HUES64 (cell line): ENCODE data around the gene LNX1.

Experiments
- H3K27ac ChIP-seq: 2 replicates; pipeline ENCODE4 v1.7.0; 2013; ENCODE audit warnings: low read depth, low read length, inconsistent platforms
- H3K27me3 ChIP-seq: 2 replicates; pipeline ENCODE4 v1.6.1; 2013; ENCODE audit warnings: mild to moderate bottlenecking, low read length; ENCODE audit not compliant: insufficient read depth
- H3K36me3 ChIP-seq: 2 replicates; pipeline ENCODE4 v1.6.1; 2013; ENCODE audit warnings: mild to moderate bottlenecking, low read length; ENCODE audit not compliant: insufficient read depth
- H3K4me1 ChIP-seq: 2 replicates; pipeline ENCODE4 v1.6.1; 2013; ENCODE audit warnings: mild to moderate bottlenecking, low read length, moderate library complexity; ENCODE audit not compliant: insufficient read depth
- H3K4me3 ChIP-seq: 2 replicates; pipeline ENCODE4 v1.5.1; 2013; ENCODE audit warnings: mild to moderate bottlenecking, low read length, moderate library complexity
- H3K9ac ChIP-seq: 2 replicates; pipeline ENCODE4 v1.6.1; 2013; ENCODE audit warnings: mild to moderate bottlenecking, low read depth, low read length
- H3K9me3 ChIP-seq: 2 replicates; pipeline ENCODE4 v1.6.1; 2013; ENCODE audit warnings: low read depth, low read length; ENCODE audit not compliant: insufficient read depth
- WGBS: fragments of 150-250, 120-280 bp; methylation state at CpG from one replicate; pipeline ENCODE4 v1.1.7; 2013; ENCODE audit warnings: missing lambda C conversion rate; 5-methylcytosine and 5-hydroxymethylcytosine counted together

Gene LNX1

DNA sequence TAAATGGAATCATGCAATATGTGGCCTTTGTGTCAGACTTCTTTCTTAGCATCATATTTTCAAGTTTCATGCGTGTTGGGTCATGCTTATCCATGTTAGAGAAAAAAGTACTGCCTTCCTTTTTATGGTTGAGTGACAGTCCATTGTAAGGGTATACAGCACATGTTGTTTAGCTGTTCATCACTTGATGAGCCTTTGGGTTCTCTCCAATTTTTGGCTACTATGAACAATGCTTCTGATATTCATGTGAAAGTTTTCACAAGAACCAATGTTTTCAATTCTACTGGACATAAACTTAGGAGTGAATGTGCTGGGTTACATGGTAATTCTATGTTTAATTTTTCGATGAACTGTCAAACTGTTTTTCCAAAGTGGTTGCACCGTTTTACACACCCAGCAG lies 28.1 kb upstream of the LNX1 start:
- WGBS, result 91% methylated on average over 3 of the region's 3 CpGs
- Histone ChIP-seq H3K9ac (no peak overlapping the region), H3K27me3 (no peaks in the 10 kb centered on the region), H3K36me3 (no peaks in the 10 kb centered on the region), H3K4me1 (no peaks in the 10 kb centered on the region), H3K4me3 (no peak overlapping the region), H3K9me3 (no peaks in the 10 kb centered on the region), H3K27ac (no peak overlapping the region)

DNA sequence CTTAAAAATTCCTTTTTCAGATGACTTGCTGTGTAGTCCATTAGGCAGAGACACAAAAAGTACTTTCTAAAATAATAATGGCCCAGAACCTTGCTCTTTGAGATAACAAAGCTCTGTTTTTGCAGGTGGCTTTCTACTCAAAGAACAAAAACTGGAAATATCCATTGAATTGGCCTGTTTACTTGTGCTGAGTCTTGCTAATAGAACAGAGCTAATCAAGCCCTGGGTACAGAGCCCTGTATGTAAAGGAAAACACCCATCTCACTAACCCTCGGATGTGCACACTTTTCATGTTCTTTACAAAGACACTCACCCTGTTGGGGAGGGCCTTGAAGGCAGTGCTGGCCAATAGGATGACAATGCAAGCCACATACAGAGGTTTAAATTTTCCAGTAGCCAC lies 27.0 kb upstream of the LNX1 start:
- Histone ChIP-seq H3K9ac (no peak overlapping the region), H3K4me3 (no peak overlapping the region), H3K36me3 (no peaks in the 10 kb centered on the region), H3K27ac (no peak overlapping the region), H3K9me3 (no peaks in the 10 kb centered on the region), H3K4me1 (no peaks in the 10 kb centered on the region), H3K27me3 (no peaks in the 10 kb centered on the region)
- WGBS, result 86% methylated on average over 1 of the region's 1 CpG

DNA sequence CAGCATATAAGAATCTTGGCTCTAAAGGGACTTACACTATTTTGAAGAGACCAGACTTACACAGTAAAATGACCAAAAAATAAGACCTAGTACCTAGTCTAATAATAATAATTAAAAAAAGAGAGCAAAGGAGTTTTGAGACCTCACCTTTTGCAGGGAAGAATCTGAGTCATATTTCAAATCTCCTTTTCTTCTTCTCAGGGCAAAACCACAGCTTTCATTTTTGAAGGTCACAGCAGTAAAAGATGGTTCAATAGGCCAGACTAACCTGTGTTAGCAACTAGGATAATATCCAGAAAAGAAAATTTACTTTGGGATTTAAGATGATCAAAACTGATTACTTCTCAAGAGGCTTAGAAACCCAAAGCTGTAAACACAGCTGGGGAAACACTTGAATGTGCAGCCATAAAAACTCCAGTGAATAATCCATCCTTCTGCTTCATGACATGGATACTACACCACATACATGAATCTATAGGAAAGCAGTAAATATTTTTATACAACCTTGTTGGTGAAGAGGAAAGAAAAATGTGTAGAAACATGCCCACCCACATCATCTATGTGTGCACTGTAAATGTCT lies 25.9 kb upstream of the LNX1 start:
- Histone ChIP-seq H3K4me1 (no peaks in the 10 kb centered on the region), H3K9me3 (no peaks in the 10 kb centered on the region), H3K27me3 (no peaks in the 10 kb centered on the region), H3K36me3 (no peaks in the 10 kb centered on the region), H3K9ac (no peak overlapping the region), H3K27ac (no peak overlapping the region), H3K4me3 (no peak overlapping the region)

DNA sequence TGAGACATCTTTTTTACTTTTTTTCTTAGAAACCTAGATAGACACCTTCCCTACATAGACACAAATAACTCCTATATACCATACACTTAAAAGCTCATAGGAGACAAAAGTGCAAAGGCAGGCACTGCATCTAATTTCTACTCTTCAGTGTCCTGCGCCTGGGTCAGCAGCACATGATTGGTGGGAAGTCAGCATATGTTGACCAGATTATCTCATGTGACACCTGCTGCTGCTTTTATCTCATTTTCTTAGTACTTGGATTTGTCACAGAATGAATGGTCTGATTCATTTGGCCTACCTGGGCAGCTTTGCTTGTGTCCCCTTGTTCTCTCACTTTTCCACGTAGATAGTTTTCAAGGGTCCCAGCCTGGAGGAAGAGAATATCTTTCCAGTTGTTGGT lies 24.9 kb upstream of the LNX1 start:
- no peaks in the 10 kb centered on the region for H3K4me1 ChIP-seq
- WGBS, result 88% methylated on average over 2 of the region's 2 CpGs
- H3K9ac ChIP-seq, result no peak overlapping the region
- no peaks in the 10 kb centered on the region for H3K27me3 ChIP-seq
- no peak overlapping the region for H3K4me3 ChIP-seq
- H3K27ac ChIP-seq, result no peak overlapping the region
- no peaks in the 10 kb centered on the region for H3K36me3 ChIP-seq
- no peaks in the 10 kb centered on the region for H3K9me3 ChIP-seq

DNA sequence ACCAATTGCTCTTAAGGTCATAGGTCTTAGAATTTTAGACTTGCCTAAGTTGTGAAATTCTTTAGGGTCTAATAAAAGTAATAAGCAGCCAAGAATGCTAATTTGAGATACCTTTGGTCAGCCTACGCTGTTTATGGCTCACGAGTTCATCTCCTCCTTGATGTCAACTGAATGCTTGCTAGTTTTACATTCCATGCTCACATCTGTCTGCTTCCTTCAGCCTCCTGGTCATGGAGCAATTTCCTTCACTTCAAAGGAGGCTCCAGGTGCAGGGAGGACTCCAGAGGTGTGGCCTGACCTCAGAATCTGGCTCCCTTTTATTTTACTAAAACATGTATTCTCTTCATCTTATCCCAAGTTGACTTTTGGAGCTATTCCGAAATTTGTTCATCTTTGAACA lies 23.3 kb upstream of the LNX1 start:
- Histone ChIP-seq H3K27ac (no peak overlapping the region), H3K9me3 (no peaks in the 10 kb centered on the region)
- 89% methylated on average over 3 of the region's 3 CpGs for WGBS

DNA sequence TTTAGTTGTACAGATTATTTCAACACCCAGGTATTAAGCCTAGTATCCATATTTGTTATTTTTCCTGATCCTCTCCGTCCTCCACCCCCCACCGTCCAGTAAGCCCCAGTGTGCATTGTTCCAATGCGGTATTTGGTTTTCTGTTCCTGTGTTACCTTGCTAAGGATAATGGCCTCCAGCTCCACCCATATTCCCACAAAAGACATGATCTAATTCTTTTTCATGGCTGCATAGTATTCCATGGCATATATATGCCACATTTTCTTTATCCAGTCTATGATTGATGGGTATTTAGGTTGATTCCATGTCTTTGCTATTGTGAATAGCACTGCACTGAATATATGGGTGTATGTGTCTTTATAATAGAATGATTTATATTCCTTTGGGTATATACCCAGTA lies 22.1 kb upstream of the LNX1 start:
- no peaks in the 10 kb centered on the region for H3K36me3 ChIP-seq
- no peak overlapping the region for H3K9ac ChIP-seq
- H3K9me3 ChIP-seq, result peaks cover 2% of the 10 kb centered on the region; the same call in 1 of the 2 replicates
- H3K27ac ChIP-seq, result no peak overlapping the region
- WGBS, result 99% methylated on average over 3 of the region's 3 CpGs
- no peak overlapping the region for H3K4me3 ChIP-seq
- H3K4me1 ChIP-seq, result no peaks in the 10 kb centered on the region
- H3K27me3 ChIP-seq, result no peaks in the 10 kb centered on the region

More for the DNA sequence above, 23.3 kb upstream of the LNX1 start:
- no peaks in the 10 kb centered on the region for H3K36me3 ChIP-seq
- H3K4me3 ChIP-seq, result no peak overlapping the region
- no peaks in the 10 kb centered on the region for H3K4me1 ChIP-seq
- H3K9ac ChIP-seq, result no peak overlapping the region
- H3K27me3 ChIP-seq, result no peaks in the 10 kb centered on the region

DNA sequence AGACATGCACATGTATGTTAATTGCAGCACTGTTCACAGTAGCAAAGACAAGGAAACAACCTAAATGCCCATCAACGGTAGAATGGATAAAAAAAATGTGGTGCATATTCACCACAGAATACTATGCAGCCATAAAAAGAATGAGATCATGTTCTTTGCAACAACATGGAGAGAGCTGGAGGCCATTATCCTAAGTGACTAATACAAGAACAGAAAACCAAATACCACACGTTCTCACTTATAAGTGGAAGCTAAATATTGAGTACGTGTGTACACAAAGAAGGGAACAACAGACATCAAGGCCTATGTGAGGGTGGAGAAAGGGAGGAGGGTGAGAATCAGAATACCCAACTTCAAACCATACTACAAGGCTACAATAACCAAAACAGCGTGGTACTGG lies 17.4 kb upstream of the LNX1 start:
- Histone ChIP-seq H3K4me1 (no peaks in the 10 kb centered on the region), H3K4me3 (no peak overlapping the region), H3K27ac (no peak overlapping the region), H3K27me3 (no peaks in the 10 kb centered on the region), H3K9ac (no peak overlapping the region), H3K36me3 (no peaks in the 10 kb centered on the region), H3K9me3 (peaks cover 2% of the 10 kb centered on the region; the same call in 1 of the 2 replicates)
- 96% methylated on average over 2 of the region's 4 CpGs for WGBS

DNA sequence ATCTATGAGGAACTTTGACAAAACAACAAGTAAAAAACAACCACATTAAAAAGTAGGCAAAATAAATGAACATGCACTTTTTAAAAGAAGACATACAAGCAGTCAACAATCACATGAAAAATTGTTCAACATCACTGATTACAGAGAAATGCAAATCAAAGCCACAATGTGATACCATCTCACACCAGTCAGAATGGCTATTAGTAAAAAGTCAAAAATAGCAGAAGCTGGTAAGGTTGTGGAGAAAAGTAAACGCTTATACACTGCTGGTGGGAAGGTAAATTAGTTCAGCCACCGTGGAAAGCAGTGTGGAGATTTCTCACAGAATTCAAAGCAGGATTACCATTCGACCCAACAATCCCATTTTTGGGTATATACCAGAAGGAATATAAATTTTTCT lies 17.0 kb upstream of the LNX1 start:
- Histone ChIP-seq H3K4me1 (no peaks in the 10 kb centered on the region), H3K27me3 (no peaks in the 10 kb centered on the region), H3K36me3 (no peaks in the 10 kb centered on the region), H3K9ac (no peak overlapping the region), H3K27ac (no peak overlapping the region), H3K9me3 (peaks cover 2% of the 10 kb centered on the region; the same call in 1 of the 2 replicates), H3K4me3 (no peak overlapping the region)
- WGBS, result 81% methylated on average over 3 of the region's 3 CpGs

DNA sequence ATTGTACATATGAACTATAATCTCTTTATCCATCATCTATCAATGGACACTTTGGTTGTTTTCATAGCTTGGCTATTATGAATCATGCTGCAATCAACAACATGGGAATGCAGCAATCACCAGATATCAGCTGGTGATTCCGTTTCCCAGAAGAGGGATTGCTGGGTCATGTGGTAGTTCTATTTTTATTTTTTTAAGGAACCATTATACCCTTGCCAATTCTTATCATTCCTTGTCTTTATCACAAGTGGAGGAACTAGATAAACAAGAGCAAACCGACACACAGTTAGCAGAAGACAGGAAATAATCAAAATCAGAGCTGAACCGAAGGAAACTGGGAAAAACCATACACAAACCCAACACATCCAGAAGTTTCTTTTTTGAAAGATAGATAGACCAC lies 14.5 kb upstream of the LNX1 start:
- Histone ChIP-seq H3K27ac (no peak overlapping the region), H3K9ac (no peak overlapping the region), H3K27me3 (no peaks in the 10 kb centered on the region), H3K4me1 (no peaks in the 10 kb centered on the region), H3K36me3 (no peaks in the 10 kb centered on the region), H3K4me3 (no peak overlapping the region), H3K9me3 (peaks cover 2% of the 10 kb centered on the region; the same call in 1 of the 2 replicates)
- WGBS, result 96% methylated on average over 3 of the region's 3 CpGs

DNA sequence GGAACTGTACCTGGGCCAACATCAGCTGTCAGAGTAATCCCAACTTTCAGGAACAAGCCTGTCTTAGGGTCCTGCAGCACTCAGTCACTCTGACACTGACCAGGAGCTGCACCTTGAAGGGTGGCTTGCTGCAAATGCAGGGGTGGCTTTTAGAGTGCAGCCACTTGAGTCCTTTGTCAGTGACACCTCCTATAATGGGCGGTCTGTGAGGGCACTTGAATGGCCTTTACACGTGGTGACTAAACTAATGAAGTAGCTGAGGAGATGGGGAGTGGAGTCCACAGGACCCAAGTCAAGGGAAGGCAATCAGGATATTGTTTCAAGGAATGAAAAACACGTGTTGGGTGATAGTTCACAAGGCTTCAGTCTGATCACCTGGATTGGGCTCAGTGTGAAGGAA lies 11.1 kb upstream of the LNX1 start:
- Histone ChIP-seq H3K4me3 (no peak overlapping the region), H3K27me3 (no peaks in the 10 kb centered on the region), H3K4me1 (no peaks in the 10 kb centered on the region), H3K9me3 (no peaks in the 10 kb centered on the region), H3K36me3 (no peaks in the 10 kb centered on the region), H3K27ac (no peak overlapping the region), H3K9ac (no peak overlapping the region)
- 85% methylated on average over 3 of the region's 3 CpGs for WGBS

DNA sequence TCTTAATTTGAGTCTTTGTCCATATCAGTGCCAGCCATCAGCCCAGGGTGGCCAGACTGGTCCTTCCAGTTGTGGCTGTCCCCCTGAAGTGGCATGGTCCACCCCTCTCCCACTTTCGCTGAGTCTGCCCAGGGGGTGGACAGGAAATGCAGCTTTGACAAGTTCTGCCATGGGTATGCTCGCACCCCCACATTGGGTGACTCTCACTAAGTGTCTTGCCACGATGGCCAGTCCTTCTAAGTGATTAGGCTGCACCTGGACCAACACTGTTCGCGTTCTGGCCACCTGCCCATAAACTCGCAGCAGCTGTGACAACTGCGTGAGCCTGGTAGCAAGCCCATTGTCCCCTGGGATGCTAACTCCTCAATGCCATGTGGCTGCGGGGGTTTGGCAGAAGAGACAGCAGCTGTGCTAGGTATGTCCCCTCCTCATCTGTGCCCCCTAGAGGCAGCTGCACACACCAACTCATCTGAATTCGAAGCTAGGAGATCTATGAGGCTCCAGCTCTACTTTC lies 10.0 kb upstream of the LNX1 start:
- H3K36me3 ChIP-seq, result no peaks in the 10 kb centered on the region
- H3K4me1 ChIP-seq, result peaks cover 7% of the 10 kb centered on the region
- no peak overlapping the region for H3K4me3 ChIP-seq
- no peaks in the 10 kb centered on the region for H3K9me3 ChIP-seq
- H3K27ac ChIP-seq, result no peak overlapping the region
- no peak overlapping the region for H3K9ac ChIP-seq
- 85% methylated on average over 9 of the region's 9 CpGs for WGBS
- no peaks in the 10 kb centered on the region for H3K27me3 ChIP-seq

DNA sequence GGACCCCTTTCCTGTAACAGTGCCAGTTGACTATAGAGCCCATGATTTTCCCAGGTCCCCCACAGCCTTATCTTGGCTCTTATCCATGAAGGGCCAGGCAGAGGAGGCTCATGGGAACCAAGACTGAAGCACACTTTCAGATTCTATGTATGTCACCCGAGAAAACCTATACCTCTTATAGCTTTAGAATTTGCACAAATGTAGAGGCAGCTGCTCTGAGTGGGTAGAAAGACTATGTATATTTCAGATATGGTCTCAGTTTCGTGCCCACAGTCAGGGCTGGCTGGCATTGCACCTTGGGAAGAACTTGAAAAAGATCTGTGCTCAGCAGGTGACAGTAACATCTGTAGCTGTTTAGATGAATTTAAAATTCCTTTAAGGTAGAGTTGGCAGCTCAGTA lies 8.3 kb upstream of the LNX1 start:
- 88% methylated on average over 2 of the region's 2 CpGs for WGBS
- Histone ChIP-seq H3K9ac (no peak overlapping the region), H3K9me3 (no peaks in the 10 kb centered on the region), H3K27me3 (no peaks in the 10 kb centered on the region), H3K4me3 (no peak overlapping the region), H3K27ac (no peak overlapping the region), H3K4me1 (peaks cover 17% of the 10 kb centered on the region), H3K36me3 (no peaks in the 10 kb centered on the region)
